ENCODE results near the gene SOX4.

SOX4 gene

GRCh38 chr6:21603082-21603952, 9.8 kb downstream of the SOX4 start:
- TF ChIP-seq CTCF (conservative IDR thresholded peaks at IDR 0.05; ENCODE audit: control insufficient read depth, insufficient read depth, low read depth, low read length): no peak
- no peak overlapping the region for H3K4me3 ChIP-seq (ENCODE audit: control insufficient read depth, low read depth, low read length)
- no peak for DNase-seq (ENCODE audit: low read depth)

- no peak for TF ChIP-seq CTCF (conservative IDR thresholded peaks at IDR 0.05; ENCODE audit: control insufficient read depth, insufficient read depth, low read depth, low read length)
- DNase-seq (ENCODE audit: low read depth): no peak
- H3K4me3 ChIP-seq (ENCODE audit: control insufficient read depth, low read depth, low read length): no peak overlapping the region
Observed at GRCh38 chr6:21604081-21604480, 10.5 kb downstream of the SOX4 start.

GRCh38 chr6:21605166-21605565, 11.6 kb downstream of the SOX4 start:
- TF ChIP-seq CTCF (conservative IDR thresholded peaks at IDR 0.05; ENCODE audit: control insufficient read depth, insufficient read depth, low read depth, low read length): no peak
- DNase-seq (ENCODE audit: low read depth): no peak

GRCh38 chr6:21608601-21609000, 15.1 kb downstream of the SOX4 start:
- DNase-seq (ENCODE audit: low read depth): no peak
- no peak overlapping the region for H3K4me3 ChIP-seq (ENCODE audit: control insufficient read depth, low read depth, low read length)
- TF ChIP-seq CTCF (conservative IDR thresholded peaks at IDR 0.05; ENCODE audit: control insufficient read depth, insufficient read depth, low read depth, low read length): no peak

More at GRCh38 chr6:21605166-21605565, 11.6 kb downstream of the SOX4 start:
- no peak overlapping the region for H3K4me3 ChIP-seq (ENCODE audit: control insufficient read depth, low read depth, low read length)

- no peak for TF ChIP-seq CTCF (conservative IDR thresholded peaks at IDR 0.05; ENCODE audit: control insufficient read depth, insufficient read depth, low read depth, low read length)
- DNase-seq (ENCODE audit: low read depth): no peak
- no peak overlapping the region for H3K4me3 ChIP-seq (ENCODE audit: control insufficient read depth, low read depth, low read length)
Observed at GRCh38 chr6:21609881-21610329, 16.4 kb downstream of the SOX4 start.

- no peak for DNase-seq (ENCODE audit: low read depth)
- no peak overlapping the region for H3K4me3 ChIP-seq (ENCODE audit: control insufficient read depth, low read depth, low read length)
- no peak for TF ChIP-seq CTCF (conservative IDR thresholded peaks at IDR 0.05; ENCODE audit: control insufficient read depth, insufficient read depth, low read depth, low read length)
Observed at GRCh38 chr6:21610341-21610740, 16.8 kb downstream of the SOX4 start.
